Renal cortex interstitium (tissue), 11 donors: ENCODE measurements around the gene TRPM3. TPM values are rescaled to one million over a fixed set of nuclear protein-coding genes. Genes with fewer than 3 reads are reported as not detected.

Experiments
- DNase-seq, 11 donors: peaks; one replicate each; pipeline ENCODE4 v3.0.0-alpha.2; 2013; ENCODE audit warnings: low read depth in 9 of 11, low spot score in 4 of 11; ENCODE audit errors: extremely low read depth in 1 of 11
- polyA plus RNA-seq, 3 donors: library from polyadenylated mRNA; unstranded; fragments of 120-200 nt; gene quantifications; one replicate each; pipeline ENCODE4 v1.2.1, GENCODE V29; 2013; ENCODE audit not compliant: insufficient read length in 3 of 3

The TRPM3 gene
- polyA plus RNA-seq, 3 donors, result 12.4 to 14.9 (median 13.2) TPM

DNA sequence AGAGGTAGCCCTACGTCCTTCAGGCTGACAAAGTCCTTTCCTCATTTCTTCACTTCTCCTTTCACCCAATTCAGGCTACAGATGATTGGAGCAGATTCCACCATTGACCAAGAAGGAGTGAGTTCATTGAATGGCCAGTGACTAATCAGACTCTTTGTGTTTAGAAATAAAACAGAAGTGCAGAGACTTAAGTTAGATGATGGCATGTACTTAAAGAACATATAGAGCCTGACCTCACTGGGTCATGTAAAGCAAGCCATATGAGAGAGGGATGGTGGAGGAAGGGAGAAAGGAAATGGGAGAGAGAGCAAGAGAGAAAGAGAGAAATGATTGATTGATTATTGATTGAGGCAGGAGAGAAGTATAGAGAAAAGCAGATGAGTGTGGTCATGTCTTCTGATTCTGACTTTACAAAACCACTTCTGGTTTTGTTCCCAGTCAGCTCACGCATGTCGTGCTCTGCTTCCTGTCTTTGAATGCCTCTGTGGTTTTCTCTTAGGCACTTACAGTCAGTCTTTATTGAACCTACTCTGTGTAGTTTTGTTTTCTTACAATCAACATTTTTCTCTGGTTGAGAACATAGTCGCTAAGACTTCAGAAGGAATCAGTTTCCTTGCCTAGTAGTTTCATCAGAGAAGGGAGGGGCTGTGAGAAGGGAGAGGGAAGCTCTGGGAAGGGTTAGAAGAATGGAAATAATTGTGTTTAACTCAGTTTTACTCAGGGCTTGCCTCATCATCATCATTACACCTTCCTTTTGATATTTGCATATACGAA lies 557.8 kb downstream of the TRPM3 start:
- no peak for DNase-seq

- DNase-seq, result no peak
Measured at GRCh38 chr9:70563010-70563409, 558.4 kb downstream of the TRPM3 start.

DNA sequence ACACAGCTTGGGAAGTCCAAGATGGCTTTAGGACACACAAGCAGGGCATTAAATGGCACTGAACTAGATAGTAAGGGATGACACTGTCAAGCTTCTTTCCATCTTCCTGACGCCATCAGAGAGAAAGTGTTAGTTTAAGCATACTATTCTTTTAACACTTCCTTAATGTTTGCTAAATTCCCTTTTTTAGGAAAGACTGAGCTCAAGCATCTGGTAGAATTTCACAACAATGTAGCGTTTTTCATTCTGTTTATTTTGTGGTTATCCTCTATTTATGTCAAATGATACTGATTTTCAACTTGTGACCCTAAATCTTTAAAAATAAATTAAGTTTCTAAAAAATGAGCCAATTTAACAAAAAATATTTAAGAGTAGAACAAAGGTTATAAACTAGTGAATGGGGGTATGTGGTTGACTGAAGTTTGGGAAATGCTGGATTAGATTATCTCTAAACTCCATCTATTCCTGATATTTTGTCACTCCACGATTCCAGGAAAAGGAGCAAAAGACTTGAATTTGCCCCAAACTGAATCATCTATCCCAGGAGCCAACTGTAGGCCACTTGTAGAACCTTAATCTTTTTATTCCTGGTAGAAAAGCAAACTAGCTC lies 559.5 kb downstream of the TRPM3 start:
- DNase-seq, result no peak

DNA sequence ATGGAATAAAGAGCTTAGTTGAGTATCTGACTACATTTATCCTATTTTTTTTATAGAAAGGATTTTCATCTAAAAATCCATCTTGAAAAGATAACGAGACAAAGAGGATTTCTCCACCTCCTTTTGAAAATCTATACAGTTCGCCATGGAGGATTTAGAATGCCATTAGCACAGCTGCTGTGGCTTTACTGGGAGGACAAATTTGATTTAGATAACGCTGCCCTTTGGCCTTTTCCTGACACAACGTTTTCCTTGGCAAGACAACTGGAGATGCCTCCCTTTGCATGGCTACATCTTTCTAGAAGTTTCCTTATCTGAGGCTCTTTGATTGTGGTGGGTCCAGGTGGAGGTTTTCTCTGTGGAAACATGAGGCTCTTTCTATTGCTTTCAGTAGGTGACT lies 560.3 kb downstream of the TRPM3 start:
- DNase-seq, result no peak

- no peak for DNase-seq
Measured at GRCh38 chr9:70559102-70559501, 562.3 kb downstream of the TRPM3 start.

- no peak for DNase-seq
Measured at GRCh38 chr9:70557661-70558369, 563.6 kb downstream of the TRPM3 start.

- DNase-seq, result no peak
Measured at GRCh38 chr9:70556771-70557170, 564.6 kb downstream of the TRPM3 start.

DNA sequence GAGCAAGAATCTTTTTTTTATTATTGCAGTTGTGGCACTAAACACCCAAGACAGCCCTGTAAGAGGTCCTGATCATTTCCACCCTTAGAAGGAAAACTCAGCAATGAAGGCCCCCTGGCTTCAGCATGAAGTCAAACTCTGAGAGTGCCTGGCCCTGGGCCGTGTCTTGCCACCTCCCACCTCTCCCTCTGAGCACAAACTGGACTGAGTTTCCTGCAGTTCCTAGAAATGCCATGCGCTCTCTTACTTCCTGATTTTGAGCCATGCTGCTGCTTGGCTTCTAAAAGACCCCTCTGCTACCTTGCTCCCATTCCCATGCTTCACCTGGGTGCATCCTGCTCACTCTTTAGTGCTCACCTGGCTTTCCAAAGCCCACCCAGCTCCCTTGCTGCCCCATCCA lies 566.5 kb downstream of the TRPM3 start:
- DNase-seq, result no peak

DNA sequence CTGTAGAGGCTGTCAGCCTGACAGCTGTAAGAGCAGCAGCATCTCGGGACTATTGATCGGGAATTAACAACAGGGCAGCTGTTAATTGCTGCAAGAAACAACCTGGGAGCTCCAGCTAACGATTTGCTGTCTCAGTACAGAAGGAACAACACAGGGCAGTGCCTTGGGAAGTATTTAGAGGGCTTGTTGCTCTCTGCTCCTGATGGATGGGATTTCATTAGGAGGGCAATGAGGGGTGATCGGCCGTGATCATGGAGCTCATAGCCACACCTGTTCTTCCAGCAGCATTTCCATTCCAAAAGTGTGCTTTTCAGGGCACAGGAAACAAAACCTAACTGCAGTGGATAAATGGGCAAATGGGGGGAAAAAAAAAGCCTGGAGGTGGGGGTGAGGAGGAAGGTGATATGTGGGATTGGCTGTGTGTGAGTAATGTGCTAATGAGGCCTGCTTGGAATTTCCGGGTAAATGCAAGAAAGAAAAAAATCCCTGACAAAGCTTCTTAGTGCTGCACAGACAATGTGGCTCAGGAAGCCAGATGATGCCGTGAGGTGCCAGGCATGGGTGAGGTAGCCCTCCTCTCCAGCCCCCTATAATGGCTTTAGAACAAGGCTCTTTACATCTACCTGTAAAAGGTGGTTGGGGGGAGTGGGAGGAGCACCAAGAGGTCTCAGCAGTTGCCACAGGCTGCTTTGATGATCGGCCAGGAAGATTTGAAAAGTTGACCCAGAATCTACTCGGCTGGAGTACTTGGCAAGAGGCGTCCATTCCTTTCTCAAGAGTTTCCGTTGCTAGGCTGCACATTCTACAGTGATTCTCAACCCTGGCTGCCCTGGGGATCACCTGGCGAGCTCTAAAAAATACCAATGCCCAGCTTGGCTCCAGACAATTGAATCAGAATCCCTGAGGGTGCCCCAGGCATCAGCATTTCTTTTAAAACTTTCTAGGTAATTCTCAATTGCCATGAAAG lies 567.4 kb downstream of the TRPM3 start:
- no peak for DNase-seq

DNA sequence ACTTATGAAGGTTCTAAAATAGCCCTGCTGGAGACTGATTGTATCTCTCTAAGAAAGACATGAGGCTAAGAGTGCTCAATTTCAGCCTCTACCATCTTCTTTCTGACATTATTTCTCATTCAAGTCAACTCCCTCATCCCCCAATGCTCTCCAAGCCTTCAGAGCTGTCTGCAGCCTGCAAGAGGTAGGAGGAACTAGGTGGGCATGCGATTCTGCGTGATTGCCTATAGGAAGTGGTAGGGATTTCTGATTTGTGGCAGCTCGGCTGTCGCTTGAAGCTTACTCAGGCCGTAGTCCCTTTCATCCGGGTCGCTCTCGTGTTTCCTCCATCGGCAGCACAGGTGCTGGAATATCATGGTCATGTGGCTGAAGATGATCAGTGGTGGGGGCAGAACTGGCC lies 568.9 kb downstream of the TRPM3 start:
- no peak for DNase-seq

DNA sequence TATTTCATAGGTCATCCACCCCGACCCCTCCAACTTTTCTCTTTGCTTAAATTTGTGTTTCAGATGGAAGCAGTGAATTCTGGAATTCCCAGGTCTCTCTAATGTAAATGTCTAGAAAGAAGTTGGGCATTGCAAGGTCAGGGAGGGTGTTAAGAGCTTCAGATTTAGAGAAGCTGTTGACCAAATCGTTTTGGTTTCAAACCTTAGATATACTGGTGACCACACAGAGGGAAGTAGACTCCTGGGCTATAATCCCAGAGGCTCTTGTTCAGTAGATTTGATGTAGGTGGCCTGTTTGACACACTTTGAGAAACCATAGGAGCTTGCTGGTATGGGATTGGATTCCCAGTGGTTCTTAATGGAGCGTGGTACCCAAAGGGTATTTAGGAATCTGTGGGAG lies 569.6 kb downstream of the TRPM3 start:
- no peak for DNase-seq

GRCh38 chr9:70551396-70551795 lies 570.0 kb downstream of the TRPM3 start:
- no peak for DNase-seq

- no peak for DNase-seq
Measured at GRCh38 chr9:70549926-70550325, 571.5 kb downstream of the TRPM3 start.

- no peak for DNase-seq
Measured at GRCh38 chr9:70542311-70542931, 579.0 kb downstream of the TRPM3 start.

DNA sequence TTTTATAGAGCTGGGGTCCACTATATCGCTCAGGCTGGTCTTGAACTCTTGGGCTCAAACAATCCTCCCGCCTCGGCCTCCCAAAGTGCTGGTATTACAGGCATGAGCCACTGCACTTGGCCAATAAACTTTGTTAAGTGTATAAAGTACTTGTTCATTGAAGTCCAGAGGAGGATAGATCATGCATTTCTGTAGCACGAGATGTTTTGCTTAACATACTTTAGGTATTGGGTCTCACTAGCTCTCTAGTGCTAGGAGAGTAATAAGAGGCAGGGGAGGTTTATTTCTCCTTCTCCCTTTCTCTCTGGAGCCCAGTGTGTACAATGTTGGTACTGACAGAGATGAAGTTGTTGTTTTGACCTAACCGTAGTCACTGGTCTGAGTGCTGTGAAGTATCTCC lies 581.4 kb downstream of the TRPM3 start:
- DNase-seq, result no peak

DNA sequence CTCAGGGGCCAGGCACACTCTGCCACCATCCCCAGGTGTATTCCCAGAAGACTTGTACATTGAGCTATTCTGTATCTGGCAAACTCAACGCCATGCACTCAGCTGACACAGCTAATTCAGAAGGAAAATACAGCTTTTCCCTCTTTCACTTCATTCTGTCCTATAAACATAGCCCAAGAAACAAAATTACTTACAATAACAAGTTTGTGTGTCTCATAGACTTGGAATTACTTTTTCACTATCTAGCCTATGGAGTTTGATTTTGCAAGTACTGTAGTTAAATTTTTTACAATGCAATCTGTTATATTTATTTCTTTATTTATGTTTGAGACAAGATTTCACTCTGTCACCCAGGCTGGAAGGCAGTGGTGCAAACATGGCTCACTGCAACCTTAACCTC lies 581.9 kb downstream of the TRPM3 start:
- DNase-seq, result no peak

GRCh38 chr9:70539001-70539400 lies 582.4 kb downstream of the TRPM3 start:
- no peak for DNase-seq

DNA sequence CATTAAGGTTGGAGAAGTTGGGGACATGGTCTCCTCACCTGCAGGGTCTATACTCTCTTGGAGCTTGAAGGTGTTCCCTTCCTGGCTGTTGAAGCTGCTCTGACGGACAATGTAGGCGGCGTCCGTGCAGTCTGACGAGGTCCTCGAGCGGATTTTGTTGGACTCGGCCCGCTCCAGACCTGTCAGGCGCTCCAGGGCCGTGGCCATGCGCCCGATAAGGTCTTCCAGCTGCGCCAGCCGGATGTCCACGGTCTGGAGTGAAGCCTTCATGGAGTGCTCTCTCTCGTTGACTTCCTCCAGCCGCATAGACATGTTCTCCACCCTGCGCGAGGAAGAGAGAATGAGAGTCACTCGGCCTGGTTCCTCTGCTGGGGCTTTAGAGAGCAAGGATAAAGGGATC lies 584.3 kb downstream of the TRPM3 start:
- no peak for DNase-seq
